Astrocyte of the spinal cord (primary cell): ENCODE measurements around the gene KRCC1.
A peak's percentile ranks its signal among the peaks of the same experiment; 100 is the strongest.

Source experiments
- DNase-seq: peaks from one replicate; pipeline ENCODE4 v3.0.0; 2011; ENCODE audit warnings: low read depth, low spot score
- H3K4me3 ChIP-seq: 2 replicates; pipeline ENCODE4 v1.5.1; 2011; ENCODE audit warnings: low read depth, mild to moderate bottlenecking, low read length, moderate library complexity
- CTCF ChIP-seq: IDR thresholded peaks from 2 replicates; pipeline ENCODE4 v1.5.1; 2012; ENCODE audit warnings: low read depth, mild to moderate bottlenecking, low read length, inconsistent platforms
- in situ Hi-C: cut with HindIII; loops from 2 replicates; pipeline ENCODE4 v1.10.0; 2017; ENCODE audit warnings: low sequenced_read_pairs

KRCC1 gene

DNA sequence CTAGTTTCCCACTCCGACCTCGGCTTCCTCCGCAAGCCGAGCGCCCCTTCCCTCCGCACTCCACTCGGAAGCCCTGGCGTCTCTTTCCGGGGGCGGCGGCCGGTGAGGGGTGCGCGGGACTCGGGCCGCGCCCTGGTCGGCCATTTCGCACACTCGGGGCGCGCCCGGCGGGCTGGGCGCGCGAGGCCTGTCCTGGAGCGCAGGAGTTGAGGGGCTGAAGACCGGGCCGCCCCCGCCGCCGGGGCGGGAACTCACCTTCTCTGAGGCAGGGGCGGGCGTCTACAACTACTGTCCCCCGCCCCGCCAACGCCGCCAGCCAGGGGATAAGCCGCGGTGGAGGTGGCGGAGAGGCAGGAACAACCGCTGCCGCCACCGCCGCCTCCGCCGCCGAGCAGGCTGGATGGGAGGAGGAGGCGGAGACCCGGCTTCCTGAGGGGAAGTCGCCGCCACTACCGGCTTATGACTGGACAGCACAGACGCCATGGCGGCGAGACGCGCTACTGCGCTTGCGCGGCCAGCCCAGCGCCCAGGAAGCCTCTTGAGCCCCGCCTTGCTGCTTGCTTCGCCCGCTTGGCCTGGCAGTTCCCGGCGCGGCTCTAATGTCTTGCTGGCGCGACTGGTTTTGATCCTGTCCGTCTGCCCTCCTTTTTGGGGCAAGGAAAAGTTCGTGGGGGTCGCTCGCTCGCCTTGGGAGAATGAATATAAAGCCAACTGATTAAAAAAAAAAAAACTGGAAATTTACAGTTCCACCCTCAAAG is at the start of gene KRCC1:
Gene KRCC1, minus strand, starts transcription at position 413 of the 758 bp plus-strand sequence. CDS start 27,220 bp downstream, outside the sequence.
- peak within 1 kb of the TSS; percentile 60 for H3K4me3 ChIP-seq
- TF ChIP-seq CTCF, result no peak
- in situ Hi-C loops, result no loop called here
- peak; percentile 97 for DNase-seq

GRCh38 chr2:88100489-88100858 is 44.9 kb upstream of the KRCC1 start:
- no peak for DNase-seq
- TF ChIP-seq CTCF, result no peak
- H3K4me3 ChIP-seq, result no peak overlapping the region
- in situ Hi-C loops, result no loop called here

DNA sequence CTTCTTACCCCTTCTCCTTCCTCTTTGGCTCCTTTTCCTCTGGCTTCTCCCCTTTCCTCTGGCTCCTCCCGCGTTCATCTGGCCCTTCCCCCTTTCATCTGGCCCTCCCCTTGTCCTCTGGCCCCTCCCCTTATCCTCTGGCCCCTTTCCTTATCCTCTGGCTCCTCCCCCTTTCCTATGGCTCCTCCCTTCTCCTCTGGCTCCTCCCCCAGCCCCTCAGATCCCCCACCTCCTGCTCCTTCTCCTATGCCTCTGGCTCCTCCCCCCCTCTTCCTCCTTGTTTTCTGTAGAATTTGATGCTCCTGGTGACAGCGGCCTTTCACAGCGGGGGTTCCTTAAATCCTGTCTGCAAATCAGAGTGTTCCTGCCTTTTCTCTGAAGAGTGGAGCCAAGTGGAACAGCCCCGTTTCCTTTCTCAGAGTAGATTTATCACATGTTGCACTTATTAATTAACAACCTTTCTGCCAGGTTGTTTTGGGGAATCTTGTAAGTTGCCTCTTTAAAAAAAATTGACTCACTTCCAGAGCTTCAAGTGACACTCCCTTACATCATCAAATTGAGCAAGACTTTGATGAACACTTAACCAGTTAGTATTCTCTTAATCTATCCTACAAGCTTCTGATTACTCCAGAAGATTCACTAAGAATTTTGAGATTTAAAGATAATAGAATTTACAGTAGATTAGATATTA is 44.4 kb upstream of the KRCC1 start:
- TF ChIP-seq CTCF, result no peak
- no peak overlapping the region for H3K4me3 ChIP-seq
- DNase-seq, result no peak
- in situ Hi-C loops, result no loop called here

DNA sequence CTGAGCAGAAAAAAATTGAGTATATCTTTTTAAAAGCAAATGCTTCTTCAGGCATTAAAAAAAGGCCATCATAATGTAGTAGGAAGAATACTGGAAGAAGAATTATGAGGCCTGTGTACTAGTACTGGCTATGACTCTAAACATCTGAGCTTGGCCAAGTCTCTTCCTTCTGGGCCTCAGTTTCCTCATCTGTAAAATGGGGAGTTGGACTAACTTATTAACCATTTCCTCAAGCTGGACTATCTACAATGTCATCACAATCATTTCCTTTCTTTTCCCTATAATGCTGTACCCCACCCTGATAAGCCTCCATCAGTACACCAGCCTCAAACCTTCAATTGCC is 42.9 kb upstream of the KRCC1 start:
- H3K4me3 ChIP-seq, result no peak overlapping the region
- DNase-seq, result no peak
- no peak for TF ChIP-seq CTCF
- in situ Hi-C loops, result no loop called here

GRCh38 chr2:88097891-88098557 is 42.4 kb upstream of the KRCC1 start:
- no peak for TF ChIP-seq CTCF

GRCh38 chr2:88097192-88097591 is 41.6 kb upstream of the KRCC1 start:
- DNase-seq, result no peak
- in situ Hi-C loops, result no loop called here
- no peak for TF ChIP-seq CTCF
- H3K4me3 ChIP-seq, result no peak overlapping the region

More at GRCh38 chr2:88097891-88098557, 42.4 kb upstream of the KRCC1 start:
- DNase-seq, result no peak
- in situ Hi-C loops, result no loop called here
- H3K4me3 ChIP-seq, result no peak overlapping the region
